Measurements from ENCODE around the gene DLD.

Gene DLD

GRCh38 chr7:107890962-107891635 lies at the start of gene DLD:
DLD (plus strand) TSS chr7:107891183; CDS start chr7:107891251, 68 bp downstream.
- Histone ChIP-seq H3K4me1 (ENCODE audit: insufficient read depth, low read length) (peaks cover 45% of the 10 kb centered on the region), H2AFZ (ENCODE audit: low read depth, low read length) (peak within 1 kb of the TSS; percentile 81), H3K9me3 (ENCODE audit: insufficient read depth, low read length, severe bottlenecking) (no peaks in the 10 kb centered on the region), H3K9ac (ENCODE audit: low read depth, low read length) (peak within 1 kb of the TSS; percentile 86), H3K27ac (ENCODE audit: low read length) (peak within 1 kb of the TSS; percentile 87), H3K36me3 (ENCODE audit: insufficient read depth, low read length) (peaks cover 31% of the 10 kb centered on the region), H3K4me2 (ENCODE audit: insufficient read depth, low read length) (peak within 1 kb of the TSS; percentile 64), H3K27me3 (ENCODE audit: insufficient read depth, low read length, poor library complexity) (no peaks in the 10 kb centered on the region), H4K20me1 (ENCODE audit: insufficient read depth, low read length) (peaks cover 26% of the 10 kb centered on the region), H3K4me3 (ENCODE audit: low read depth in 1 of 2, low read length in 2 of 2) (peak within 1 kb of the TSS; percentile 90 to 94), H3K79me2 (ENCODE audit: insufficient read depth, low read length) (peaks cover 51% of the 10 kb centered on the region)
- DNase-seq (peak; percentile 94), ATAC-seq (ENCODE audit: insufficient read depth, low read depth) (peak; percentile 99)
- no peak for TF ChIP-seq CTCF (IDR thresholded peaks at IDR 0.05; ENCODE audit: borderline replicate concordance, extremely low read depth, low read length, poor library complexity, severe bottlenecking)
- TF ChIP-seq EZH2 (IDR thresholded peaks at IDR 0.05; ENCODE audit: borderline replicate concordance, low read depth, low read length, severe bottlenecking), result no peak

- no peaks in the 10 kb centered on the region for H3K9me3 ChIP-seq (ENCODE audit: insufficient read depth, low read length, severe bottlenecking)
- H4K20me1 ChIP-seq (ENCODE audit: insufficient read depth, low read length), result no peaks in the 10 kb centered on the region
- ATAC-seq (ENCODE audit: insufficient read depth, low read depth) (no peak), DNase-seq (no peak)
- H3K4me1 ChIP-seq (ENCODE audit: insufficient read depth, low read length), result no peaks in the 10 kb centered on the region
- TF ChIP-seq EZH2 (IDR thresholded peaks at IDR 0.05; ENCODE audit: borderline replicate concordance, low read depth, low read length, severe bottlenecking) (no peak), CTCF (IDR thresholded peaks at IDR 0.05; ENCODE audit: borderline replicate concordance, extremely low read depth, low read length, poor library complexity, severe bottlenecking) (no peak)
- no peak overlapping the region for H3K9ac ChIP-seq (ENCODE audit: low read depth, low read length)
- H3K4me2 ChIP-seq (ENCODE audit: insufficient read depth, low read length), result no peak overlapping the region
- no peak overlapping the region for H3K27ac ChIP-seq (ENCODE audit: low read length)
- no peaks in the 10 kb centered on the region for H3K79me2 ChIP-seq (ENCODE audit: insufficient read depth, low read length)
- no peak overlapping the region for H2AFZ ChIP-seq (ENCODE audit: low read depth, low read length)
- no peak overlapping the region for H3K4me3 ChIP-seq (ENCODE audit: low read depth in 1 of 2, low read length in 2 of 2)
- H3K27me3 ChIP-seq (ENCODE audit: insufficient read depth, low read length, poor library complexity), result no peaks in the 10 kb centered on the region
- H3K36me3 ChIP-seq (ENCODE audit: insufficient read depth, low read length), result no peaks in the 10 kb centered on the region
Observed at GRCh38 chr7:107842213-107842612, 48.8 kb upstream of the DLD start.

GRCh38 chr7:107843184-107843583 lies 47.8 kb upstream of the DLD start:
- TF ChIP-seq CTCF (IDR thresholded peaks at IDR 0.05; ENCODE audit: borderline replicate concordance, extremely low read depth, low read length, poor library complexity, severe bottlenecking) (no peak), EZH2 (IDR thresholded peaks at IDR 0.05; ENCODE audit: borderline replicate concordance, low read depth, low read length, severe bottlenecking) (no peak)
- Histone ChIP-seq H2AFZ (ENCODE audit: low read depth, low read length) (no peak overlapping the region), H4K20me1 (ENCODE audit: insufficient read depth, low read length) (no peaks in the 10 kb centered on the region), H3K36me3 (ENCODE audit: insufficient read depth, low read length) (no peaks in the 10 kb centered on the region), H3K79me2 (ENCODE audit: insufficient read depth, low read length) (no peaks in the 10 kb centered on the region), H3K4me3 (ENCODE audit: low read depth in 1 of 2, low read length in 2 of 2) (no peak overlapping the region), H3K27me3 (ENCODE audit: insufficient read depth, low read length, poor library complexity) (no peaks in the 10 kb centered on the region), H3K9ac (ENCODE audit: low read depth, low read length) (no peak overlapping the region), H3K27ac (ENCODE audit: low read length) (no peak overlapping the region), H3K4me1 (ENCODE audit: insufficient read depth, low read length) (no peaks in the 10 kb centered on the region), H3K4me2 (ENCODE audit: insufficient read depth, low read length) (no peak overlapping the region), H3K9me3 (ENCODE audit: insufficient read depth, low read length, severe bottlenecking) (no peaks in the 10 kb centered on the region)
- no peak for ATAC-seq (ENCODE audit: insufficient read depth, low read depth)
- DNase-seq, result no peak

Data from DND-41 (cell line).